K562 (cell line): ENCODE results near the gene C11orf58. TPM values are rescaled to one million over a fixed set of nuclear protein-coding genes. Genes with fewer than 3 reads are reported as not detected.

Experiments
- ATAC-seq: fragments of 200-7000 bp; cut with Tn5 transposase; 3 replicates; pipeline ENCODE4 v1.9.1; 2020; ENCODE audit warnings: moderate library complexity
- BruUV-seq: library from RNA; stranded (reverse); fragments of 400-500 nt; replicated peaks from 2 replicates; lab custom pipeline; 2021; lab: Mats Ljungman, UMichigan
- CTCF ChIA-PET: fragments of 300-600 bp; formaldehyde crosslinking; extraction: SDS; loops from one replicate; lab custom pipeline; 2021; ENCODE audit warnings: low intra/inter-chr PET ratio; lab: Yijun Ruan, JAX
- POLR2A ChIA-PET: fragments of 300-600, 350-650 bp; sonication (Branson Sonifier 250); formaldehyde crosslinking; extraction: SDS; loops from one replicate; lab custom pipeline; 2021; ENCODE audit warnings: antibody characterized with exemption, inconsistent platforms; lab: Yijun Ruan, JAX
- DNase-seq, 4 experiments: peaks; one replicate each; pipeline versions ENCODE4 v3.0.0 to v3.0.0-alpha.2; 2011 to 2018; ENCODE audit warnings: low spot score in 3 of 4, mixed read lengths in 3 of 4; ENCODE audit errors: extremely low read depth in 1 of 4
- FAIRE-seq: peaks from 2 replicates; lab custom pipeline; 2011; peaks lifted over from hg19 to GRCh38; lab: Jason Lieb, UNC
- H2AFZ ChIP-seq: 2 replicates; pipeline ENCODE4 v1.6.0; 2011; ENCODE audit warnings: low read depth, low read length, control low read depth, inconsistent platforms
- H3K27ac ChIP-seq: fragments of 200-600 bp; 3 replicates; pipeline ENCODE4 v1.8.0; 2011; ENCODE audit warnings: low read depth, mild to moderate bottlenecking, control low read depth, inconsistent platforms, low read length, moderate library complexity, mixed read lengths; ENCODE audit errors: extremely low read depth
- H3K27me3 ChIP-seq, 2 experiments: fragments of 300-600 bp in 1 of 2; 2 replicates in 1 of 2; 3 replicates in 1 of 2; pipeline versions ENCODE4 v1.6.0 to v1.8.0; 2011; ENCODE audit warnings: inconsistent platforms in 2 of 2, low read length in 2 of 2, mild to moderate bottlenecking in 1 of 2, mixed read lengths in 1 of 2, moderate library complexity in 1 of 2; ENCODE audit not compliant: control insufficient read depth in 2 of 2, insufficient read depth in 2 of 2
- H3K36me3 ChIP-seq: fragments of 300-600 bp; 3 replicates; pipeline ENCODE4 v1.8.0; 2011; ENCODE audit warnings: mild to moderate bottlenecking, low read length, inconsistent platforms; ENCODE audit not compliant: control insufficient read depth, insufficient read depth
- H3K4me1 ChIP-seq, 2 experiments: fragments of 200-600 bp in 1 of 2; replicated peaks in 1 of 2; 2 replicates in 1 of 2; 3 replicates in 1 of 2; pipeline versions ENCODE4 v1.5.1 to v1.8.0; 2011; ENCODE audit warnings: inconsistent platforms in 2 of 2, low read length in 2 of 2, mild to moderate bottlenecking in 1 of 2, mixed read lengths in 1 of 2, moderate library complexity in 1 of 2; ENCODE audit not compliant: control insufficient read depth in 2 of 2, insufficient read depth in 2 of 2
- H3K4me2 ChIP-seq: 2 replicates; pipeline ENCODE4 v1.6.1; 2011; ENCODE audit warnings: low read length, control low read depth, inconsistent platforms, mixed read lengths; ENCODE audit not compliant: insufficient read depth
- H3K4me3 ChIP-seq: fragments of 200-600 bp; sonication (generic), shearing (Covaris generic); 2 replicates; pipeline ENCODE4 v1.5.1; 2016; ENCODE audit warnings: control low read depth, inconsistent platforms
- H3K79me2 ChIP-seq: fragments of 200-600 bp; 3 replicates; pipeline ENCODE4 v1.8.0; 2011; ENCODE audit warnings: low read length, inconsistent platforms; ENCODE audit not compliant: control insufficient read depth, insufficient read depth
- H3K9ac ChIP-seq, 2 experiments: 2 replicates each; pipeline versions ENCODE4 v1.6.0 to v1.6.1; 2011; ENCODE audit warnings: low read depth in 2 of 2, low read length in 2 of 2, control low read depth in 1 of 2, inconsistent platforms in 1 of 2, mild to moderate bottlenecking in 1 of 2, mixed read lengths in 1 of 2; ENCODE audit not compliant: insufficient read depth in 1 of 2
- H3K9me1 ChIP-seq: one replicate; pipeline ENCODE4 v1.6.0; 2011; ENCODE audit warnings: inconsistent platforms, mild to moderate bottlenecking, low read length, moderate library complexity; ENCODE audit not compliant: control insufficient read depth, insufficient read depth
- H3K9me3 ChIP-seq: replicated peaks from 2 replicates; pipeline ENCODE4 v1.5.1; 2011; ENCODE audit warnings: low read depth, low read length, inconsistent platforms; ENCODE audit not compliant: control insufficient read depth, insufficient read depth
- H4K20me1 ChIP-seq: replicated peaks from 2 replicates; pipeline ENCODE4 v1.6.1; 2011; ENCODE audit warnings: low read length, inconsistent platforms, mixed read lengths; ENCODE audit not compliant: control insufficient read depth, insufficient read depth
- ADNP ChIP-seq: fragments of 200-800 bp; sonication (Bioruptor generic); IDR thresholded peaks from 2 replicates; pipeline ENCODE4 v1.6.1; 2016; ENCODE audit warnings: missing genetic modification characterization, missing compliant biosample characterization
- CHD1 ChIP-seq: fragments of 200-600 bp; sonication (generic); IDR thresholded peaks from one replicate; pipeline ENCODE4 v1.6.1; 2012; ENCODE audit warnings: mild to moderate bottlenecking, moderate library complexity, low read length, inconsistent platforms
- HEY1 ChIP-seq: fragments of 250-450 bp; sonication (Bioruptor Pico); IDR thresholded peaks from 2 replicates; pipeline ENCODE4 v1.5.0; 2020; ENCODE audit warnings: mild to moderate bottlenecking, moderate library complexity, borderline replicate concordance
- KLF6 ChIP-seq: fragments of 250-450 bp; sonication (Bioruptor Pico); IDR thresholded peaks from 2 replicates; pipeline ENCODE4 v1.4.0; 2020; ENCODE audit warnings: mild to moderate bottlenecking, moderate library complexity, borderline replicate concordance
- NFE2 ChIP-seq: IDR thresholded peaks from 2 replicates; pipeline ENCODE4 v1.6.1; 2014; ENCODE audit warnings: antibody characterized with exemption, low read depth
- PHF21A ChIP-seq: fragments of 450-650 bp; IDR thresholded peaks from 2 replicates; pipeline ENCODE4 v1.6.1; 2017; ENCODE audit warnings: low read depth, borderline replicate concordance
- RBM39 ChIP-seq: fragments of 200-400 bp; formaldehyde crosslinking; optimal IDR thresholded peaks from 2 replicates; pipeline ENCODE3; 2018; ENCODE audit warnings: low read depth, low read length
- TAF1 ChIP-seq: IDR thresholded peaks from 2 replicates; pipeline ENCODE4 v1.6.1; 2011; ENCODE audit warnings: mild to moderate bottlenecking, low read length, moderate library complexity; ENCODE audit not compliant: insufficient read depth, control insufficient read depth, severe bottlenecking; ENCODE audit errors: extremely low read depth
- ZNF436 ChIP-seq: fragments of 250-450, 450-650 bp; sonication (Bioruptor Pico); formaldehyde crosslinking; IDR thresholded peaks from 2 replicates; pipeline ENCODE4 v1.7.0; 2020; ENCODE audit warnings: mild to moderate bottlenecking
- ZNF780A ChIP-seq: fragments of 250-450 bp; sonication (Bioruptor Pico); IDR thresholded peaks from 2 replicates; pipeline ENCODE4 v1.5.0; 2021; ENCODE audit warnings: mild to moderate bottlenecking
- WGBS: fragments of 100-300 bp; shearing (Covaris generic); methylation state at CpG from one replicate; pipeline ENCODE4 v1.1.6; 2016; ENCODE audit warnings: low coverage, mixed read lengths; ENCODE audit not compliant: insufficient coverage; ENCODE audit errors: missing lambda C conversion rate; 5-methylcytosine and 5-hydroxymethylcytosine counted together
- in situ Hi-C: fragments of 300-500 bp; cut with MboI; formaldehyde crosslinking; loops from 4 replicates; pipeline ENCODE4 v1.15.0; 2018; ENCODE audit warnings: inconsistent platforms, mixed read lengths
- intact Hi-C: fragments of 100-400 bp; cut with micrococcal nuclease; formaldehyde crosslinking; loops from 2 replicates; pipeline ENCODE4 v1.14.2; 2022
- polyA plus RNA-seq, 8 experiments: library from polyadenylated mRNA; depleted of rRNA in 4 of 8; stranded (reverse) in 5 of 8; unstranded in 3 of 8; fragments of >200 nt; fragmentation: Nextera tagmentation in 2 of 8; fragmentation: Illumina TruSeq in 1 of 8; extraction: Ambion mirVana in 2 of 8; extraction: Trizol in 1 of 8; gene quantifications; 2 replicates each; pipeline versions ENCODE4 v1.2.1 to v1.2.3, GENCODE V29; 2011 to 2014; ENCODE audit warnings: inconsistent platforms in 1 of 8, missing spikeins in 1 of 8
- total RNA-seq, 7 experiments: library from RNA; depleted of rRNA in 6 of 7; stranded (reverse); fragments of >200 nt in 6 of 7; fragmentation: Illumina TruSeq in 2 of 7; extraction: Trizol in 2 of 7; gene quantifications; 2 replicates each; pipeline versions ENCODE4 v1.2.1 to v1.2.3, GENCODE V29; 2011 to 2021; ENCODE audit warnings: low replicate concordance in 1 of 7
- TF ChIP-seq, protein P1 (sequence below), 3 experiments: IDR thresholded peaks in 2 of 3; conservative IDR thresholded peaks in 1 of 3; 2 replicates each; pipeline ENCODE4 v1.5.1; 2011 to 2012; ENCODE audit warnings: low read length in 3 of 3, mild to moderate bottlenecking in 3 of 3, control low read depth in 2 of 3, improper control_type of control experiment in 1 of 3, inconsistent platforms in 1 of 3, low read depth in 1 of 3, mixed read lengths in 1 of 3, moderate library complexity in 1 of 3; ENCODE audit not compliant: insufficient read depth in 2 of 3
- TF ChIP-seq, protein P2 (sequence below): fragments of 200-800 bp; sonication (Bioruptor generic); IDR thresholded peaks from 2 replicates; pipeline ENCODE4 v1.6.1; 2016; ENCODE audit warnings: missing genetic modification characterization, missing compliant biosample characterization

C11orf58 gene
- total and polyA plus RNA-seq, 9 of the 15 experiments (the other 6 are each of a cell fraction or from before 2014, with no cell fraction given) = 104 to 421 (median 247) TPM

DNA sequence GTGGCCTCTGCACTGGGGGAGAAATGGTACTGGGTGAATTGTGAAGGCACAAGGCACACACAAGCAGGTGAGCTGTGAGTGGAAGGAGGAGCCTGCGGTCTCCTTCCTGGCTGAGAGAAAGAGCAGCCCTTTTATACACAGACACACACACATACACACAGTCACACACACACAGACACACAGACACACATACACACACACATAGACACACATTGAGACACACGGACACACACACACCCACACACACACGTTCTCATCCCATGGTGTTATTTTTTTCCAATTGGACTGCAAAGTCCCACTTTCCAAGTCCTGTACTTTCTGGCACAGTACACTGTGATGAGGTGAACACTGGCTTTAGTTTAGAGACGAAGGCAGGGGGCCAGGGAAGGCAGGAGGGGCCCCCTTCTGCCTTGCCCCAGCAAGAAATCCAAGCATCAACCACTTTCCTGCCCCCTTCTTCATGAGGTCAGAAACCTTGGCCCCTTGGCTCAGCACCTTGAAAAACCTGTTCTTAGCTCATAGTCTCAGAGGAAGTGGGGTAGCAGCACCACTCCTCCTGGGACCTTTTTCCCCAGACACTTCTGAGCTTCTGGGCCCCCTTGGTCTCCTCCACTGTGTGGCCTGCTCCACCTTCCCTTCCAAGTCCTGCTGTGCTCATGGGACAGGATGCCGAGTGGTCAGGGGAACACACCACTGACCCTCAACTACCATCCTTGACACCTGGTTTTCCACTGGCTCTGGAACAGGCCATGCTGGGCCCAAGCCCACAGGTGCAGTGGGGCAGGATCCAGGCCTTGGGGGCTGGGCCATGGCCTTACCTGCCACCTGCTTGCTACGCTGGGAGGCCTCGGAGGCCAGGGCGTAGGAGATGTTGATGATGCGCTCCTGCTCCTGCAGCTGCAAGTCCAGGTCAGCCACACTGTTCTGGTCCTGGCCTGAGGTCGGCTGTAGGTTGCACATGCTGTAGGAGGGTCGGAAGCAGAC, 43.8 kb downstream of the C11orf58 start:
- H3K9me1 ChIP-seq = peaks cover 4% of the 10 kb centered on the region
- no peaks in the 10 kb centered on the region for H3K9me3 ChIP-seq
- H3K9ac ChIP-seq = peak overlapping the region in 1 of 2 experiments; percentile 54; a peak in 1 of 4 replicates
- in situ Hi-C loops (loop anchor here (10.0 kb wide), 1 partner anchor 283 kb away; no protein-coding TSS in a partner anchor), intact Hi-C loops (no loop called here)
- no peak for FAIRE-seq
- ChIA-PET CTCF (no interaction called here), POLR2A (interaction anchor here (1.2 to 1.7 kb wide), 2 partner anchors 10 to 13 kb away, joined by 4 read pairs; no protein-coding TSS in a partner anchor)
- peaks cover 11% of the 10 kb centered on the region; the same call in 1 of the 2 replicates for H4K20me1 ChIP-seq
- no peaks in the 10 kb centered on the region for H3K79me2 ChIP-seq
- no peaks in the 10 kb centered on the region for H3K36me3 ChIP-seq
- ATAC-seq = no peak
- WGBS = 18% methylated on average over 11 of the region's 11 CpGs
- no peak overlapping the region for H3K4me2 ChIP-seq
- H3K27me3 ChIP-seq = peaks cover 6 to 14% of the 10 kb centered on the region in 2 experiments; a peak in 3 of 5 replicates
- no peak overlapping the region for H2AFZ ChIP-seq
- no peak for DNase-seq
- no peak overlapping the region for H3K27ac ChIP-seq
- no TSS peak for BruUV-seq
- no peak overlapping the region for H3K4me3 ChIP-seq
- H3K4me1 ChIP-seq = peaks cover 9 to 18% of the 10 kb centered on the region in 2 experiments; a peak in 3 of 5 replicates
- no peak for TF ChIP-seq TAF1
- no peak for TF ChIP-seq ZNF780A (CRISPR knock-in tag)
- TF ChIP-seq ZNF436 (CRISPR knock-in tag) = no peak
- no peak for TF ChIP-seq ADNP (tag)
- TF ChIP-seq NFE2 = no peak
- TF ChIP-seq KLF6 (CRISPR knock-in tag) = no peak
- TF ChIP-seq RBM39 = no peak
- TF ChIP-seq, protein P1, sequence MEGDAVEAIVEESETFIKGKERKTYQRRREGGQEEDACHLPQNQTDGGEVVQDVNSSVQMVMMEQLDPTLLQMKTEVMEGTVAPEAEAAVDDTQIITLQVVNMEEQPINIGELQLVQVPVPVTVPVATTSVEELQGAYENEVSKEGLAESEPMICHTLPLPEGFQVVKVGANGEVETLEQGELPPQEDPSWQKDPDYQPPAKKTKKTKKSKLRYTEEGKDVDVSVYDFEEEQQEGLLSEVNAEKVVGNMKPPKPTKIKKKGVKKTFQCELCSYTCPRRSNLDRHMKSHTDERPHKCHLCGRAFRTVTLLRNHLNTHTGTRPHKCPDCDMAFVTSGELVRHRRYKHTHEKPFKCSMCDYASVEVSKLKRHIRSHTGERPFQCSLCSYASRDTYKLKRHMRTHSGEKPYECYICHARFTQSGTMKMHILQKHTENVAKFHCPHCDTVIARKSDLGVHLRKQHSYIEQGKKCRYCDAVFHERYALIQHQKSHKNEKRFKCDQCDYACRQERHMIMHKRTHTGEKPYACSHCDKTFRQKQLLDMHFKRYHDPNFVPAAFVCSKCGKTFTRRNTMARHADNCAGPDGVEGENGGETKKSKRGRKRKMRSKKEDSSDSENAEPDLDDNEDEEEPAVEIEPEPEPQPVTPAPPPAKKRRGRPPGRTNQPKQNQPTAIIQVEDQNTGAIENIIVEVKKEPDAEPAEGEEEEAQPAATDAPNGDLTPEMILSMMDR (IDR thresholded peaks at IDR 0.05 in 2 of 3, conservative IDR thresholded peaks at IDR 0.05 in 1 of 3; ENCODE audit: insufficient read depth in 2 of 3, low read depth in 1 of 3, low read length in 3 of 3) = no peak
- TF ChIP-seq, protein P2, sequence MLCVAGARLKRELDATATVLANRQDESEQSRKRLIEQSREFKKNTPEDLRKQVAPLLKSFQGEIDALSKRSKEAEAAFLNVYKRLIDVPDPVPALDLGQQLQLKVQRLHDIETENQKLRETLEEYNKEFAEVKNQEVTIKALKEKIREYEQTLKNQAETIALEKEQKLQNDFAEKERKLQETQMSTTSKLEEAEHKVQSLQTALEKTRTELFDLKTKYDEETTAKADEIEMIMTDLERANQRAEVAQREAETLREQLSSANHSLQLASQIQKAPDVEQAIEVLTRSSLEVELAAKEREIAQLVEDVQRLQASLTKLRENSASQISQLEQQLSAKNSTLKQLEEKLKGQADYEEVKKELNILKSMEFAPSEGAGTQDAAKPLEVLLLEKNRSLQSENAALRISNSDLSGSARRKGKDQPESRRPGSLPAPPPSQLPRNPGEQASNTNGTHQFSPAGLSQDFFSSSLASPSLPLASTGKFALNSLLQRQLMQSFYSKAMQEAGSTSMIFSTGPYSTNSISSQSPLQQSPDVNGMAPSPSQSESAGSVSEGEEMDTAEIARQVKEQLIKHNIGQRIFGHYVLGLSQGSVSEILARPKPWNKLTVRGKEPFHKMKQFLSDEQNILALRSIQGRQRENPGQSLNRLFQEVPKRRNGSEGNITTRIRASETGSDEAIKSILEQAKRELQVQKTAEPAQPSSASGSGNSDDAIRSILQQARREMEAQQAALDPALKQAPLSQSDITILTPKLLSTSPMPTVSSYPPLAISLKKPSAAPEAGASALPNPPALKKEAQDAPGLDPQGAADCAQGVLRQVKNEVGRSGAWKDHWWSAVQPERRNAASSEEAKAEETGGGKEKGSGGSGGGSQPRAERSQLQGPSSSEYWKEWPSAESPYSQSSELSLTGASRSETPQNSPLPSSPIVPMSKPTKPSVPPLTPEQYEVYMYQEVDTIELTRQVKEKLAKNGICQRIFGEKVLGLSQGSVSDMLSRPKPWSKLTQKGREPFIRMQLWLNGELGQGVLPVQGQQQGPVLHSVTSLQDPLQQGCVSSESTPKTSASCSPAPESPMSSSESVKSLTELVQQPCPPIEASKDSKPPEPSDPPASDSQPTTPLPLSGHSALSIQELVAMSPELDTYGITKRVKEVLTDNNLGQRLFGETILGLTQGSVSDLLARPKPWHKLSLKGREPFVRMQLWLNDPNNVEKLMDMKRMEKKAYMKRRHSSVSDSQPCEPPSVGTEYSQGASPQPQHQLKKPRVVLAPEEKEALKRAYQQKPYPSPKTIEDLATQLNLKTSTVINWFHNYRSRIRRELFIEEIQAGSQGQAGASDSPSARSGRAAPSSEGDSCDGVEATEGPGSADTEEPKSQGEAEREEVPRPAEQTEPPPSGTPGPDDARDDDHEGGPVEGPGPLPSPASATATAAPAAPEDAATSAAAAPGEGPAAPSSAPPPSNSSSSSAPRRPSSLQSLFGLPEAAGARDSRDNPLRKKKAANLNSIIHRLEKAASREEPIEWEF = no peak
- no peak for TF ChIP-seq HEY1 (CRISPR knock-in tag)
- no peak for TF ChIP-seq PHF21A
- no peak for TF ChIP-seq CHD1
